IPS-18c (cell line): ENCODE data around the gene SLC22A24.
"Not testable (repeated sequence)": the region's sequence is repeated elsewhere in the genome, so short reads cannot be mapped to it uniquely, and the experiment has no call there.

ENCODE experiments used
- H3K4me3 ChIP-seq: 2 replicates; pipeline ENCODE4 v1.7.0; 2013; ENCODE audit warnings: low read depth, mild to moderate bottlenecking, low read length, moderate library complexity; ENCODE audit not compliant: insufficient read depth
- H3K9me3 ChIP-seq: one replicate; pipeline ENCODE4 v1.6.1; 2013; ENCODE audit warnings: mild to moderate bottlenecking, low read length, moderate library complexity; ENCODE audit not compliant: control insufficient read depth, insufficient read depth

Gene SLC22A24, protein sequence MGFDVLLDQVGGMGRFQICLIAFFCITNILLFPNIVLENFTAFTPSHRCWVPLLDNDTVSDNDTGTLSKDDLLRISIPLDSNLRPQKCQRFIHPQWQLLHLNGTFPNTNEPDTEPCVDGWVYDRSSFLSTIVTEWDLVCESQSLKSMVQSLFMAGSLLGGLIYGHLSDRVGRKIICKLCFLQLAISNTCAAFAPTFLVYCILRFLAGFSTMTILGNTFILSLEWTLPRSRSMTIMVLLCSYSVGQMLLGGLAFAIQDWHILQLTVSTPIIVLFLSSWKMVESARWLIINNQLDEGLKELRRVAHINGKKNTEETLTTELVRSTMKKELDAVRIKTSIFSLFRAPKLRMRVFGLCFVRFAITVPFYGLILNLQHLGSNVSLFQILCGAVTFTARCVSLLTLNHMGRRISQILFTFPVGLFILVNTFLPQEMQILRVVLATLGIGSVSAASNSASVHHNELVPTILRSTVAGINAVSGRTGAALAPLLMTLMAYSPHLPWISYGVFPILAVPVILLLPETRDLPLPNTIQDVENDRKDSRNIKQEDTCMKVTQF

DNA sequence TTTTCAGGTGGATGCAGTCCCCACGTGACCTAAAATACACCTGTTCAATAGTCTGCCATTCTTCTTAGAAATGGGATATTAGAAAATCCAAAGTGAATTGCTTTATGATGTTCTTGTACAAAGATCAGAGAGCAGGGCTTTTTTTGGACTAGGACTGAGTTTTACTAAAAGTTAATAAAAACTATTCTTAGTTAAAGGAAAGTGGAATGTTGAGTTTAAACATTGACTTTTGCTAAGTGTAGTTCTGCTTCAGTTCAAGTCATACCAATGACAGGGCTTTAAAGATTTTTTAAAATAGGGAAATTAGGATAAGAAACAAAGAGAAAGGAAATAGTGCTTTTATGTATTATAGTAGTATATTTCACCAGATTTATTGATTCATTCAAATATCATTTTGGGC is at the start of gene SLC22A24:
Gene SLC22A24 (minus strand): TSS at position 101 of the 400 bp plus-strand sequence. CDS start 442 bp downstream, outside the sequence.
- no peaks in the 10 kb centered on the region for H3K9me3 ChIP-seq
- no peak within 1 kb of the TSS for H3K4me3 ChIP-seq

DNA sequence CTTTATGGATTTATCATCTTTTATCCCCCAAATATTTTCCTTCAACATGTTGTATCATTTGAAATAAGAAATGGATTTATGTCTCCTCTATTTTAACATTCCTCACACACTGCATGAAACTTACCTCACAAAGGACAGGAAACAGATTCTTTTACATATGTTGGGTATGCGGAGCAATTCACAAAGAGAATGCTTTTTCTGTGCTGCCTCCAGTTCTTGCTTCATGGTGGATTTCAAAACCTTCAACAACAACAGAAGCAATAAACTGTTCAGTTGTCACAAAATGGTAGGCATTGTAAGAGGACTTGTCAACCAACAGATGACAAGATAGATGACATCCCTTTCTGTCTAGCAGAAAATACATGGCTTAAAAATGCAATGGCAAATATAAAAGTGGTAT is 36.5 kb upstream of the SLC22A24 start:
- H3K4me3 ChIP-seq = no peak overlapping the region
- no peaks in the 10 kb centered on the region for H3K9me3 ChIP-seq

DNA sequence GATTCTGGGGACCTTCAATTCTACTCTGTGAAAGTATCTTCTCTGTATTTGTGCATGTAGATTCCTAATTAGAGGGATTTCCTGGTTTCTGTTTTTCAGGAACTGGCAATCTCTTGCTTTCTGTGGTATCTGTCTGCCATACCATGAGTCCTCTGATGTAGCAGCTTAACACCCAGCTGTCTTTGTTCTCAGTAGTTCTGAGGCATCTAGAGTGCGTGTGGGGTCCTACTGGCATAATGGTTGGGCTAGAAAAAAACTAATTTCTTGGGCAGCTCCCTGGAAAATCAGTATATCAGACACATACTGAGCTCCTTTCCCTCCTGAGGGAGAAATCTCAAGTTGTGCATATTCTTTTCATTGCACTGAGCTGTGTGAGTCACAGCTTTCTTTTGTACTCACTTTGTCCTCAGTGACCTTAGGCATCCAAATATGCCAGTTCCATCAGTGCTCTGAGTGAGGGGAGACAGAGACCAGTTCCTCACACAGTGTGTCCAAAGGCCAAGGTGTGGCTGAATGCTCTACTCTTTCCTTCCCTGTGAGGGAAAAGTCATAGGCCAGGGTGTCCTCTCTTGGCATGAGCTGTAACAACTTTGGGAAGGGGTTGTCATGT is 35.5 kb upstream of the SLC22A24 start:
- Histone ChIP-seq H3K4me3 (no peak overlapping the region), H3K9me3 (no peaks in the 10 kb centered on the region)

DNA sequence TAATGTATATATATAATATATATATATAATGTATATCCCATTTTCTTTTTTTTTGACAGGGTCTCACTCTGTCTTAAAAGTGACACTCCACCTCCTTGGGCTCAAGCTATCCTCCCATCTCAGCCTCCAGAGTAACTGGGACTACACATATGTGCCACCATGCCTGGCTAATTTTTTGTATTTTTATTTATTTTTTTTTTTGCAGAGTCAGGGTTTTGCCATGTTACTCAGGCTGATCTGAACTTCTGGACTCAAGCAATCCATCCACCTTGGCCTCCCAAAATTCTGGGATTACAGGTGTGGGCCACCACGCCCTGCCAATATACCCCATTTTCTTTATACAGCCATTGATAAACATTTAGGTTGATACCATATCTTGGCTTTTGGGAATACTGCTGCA is 33.9 kb upstream of the SLC22A24 start:
- no peak overlapping the region for H3K4me3 ChIP-seq
- no peaks in the 10 kb centered on the region for H3K9me3 ChIP-seq

DNA sequence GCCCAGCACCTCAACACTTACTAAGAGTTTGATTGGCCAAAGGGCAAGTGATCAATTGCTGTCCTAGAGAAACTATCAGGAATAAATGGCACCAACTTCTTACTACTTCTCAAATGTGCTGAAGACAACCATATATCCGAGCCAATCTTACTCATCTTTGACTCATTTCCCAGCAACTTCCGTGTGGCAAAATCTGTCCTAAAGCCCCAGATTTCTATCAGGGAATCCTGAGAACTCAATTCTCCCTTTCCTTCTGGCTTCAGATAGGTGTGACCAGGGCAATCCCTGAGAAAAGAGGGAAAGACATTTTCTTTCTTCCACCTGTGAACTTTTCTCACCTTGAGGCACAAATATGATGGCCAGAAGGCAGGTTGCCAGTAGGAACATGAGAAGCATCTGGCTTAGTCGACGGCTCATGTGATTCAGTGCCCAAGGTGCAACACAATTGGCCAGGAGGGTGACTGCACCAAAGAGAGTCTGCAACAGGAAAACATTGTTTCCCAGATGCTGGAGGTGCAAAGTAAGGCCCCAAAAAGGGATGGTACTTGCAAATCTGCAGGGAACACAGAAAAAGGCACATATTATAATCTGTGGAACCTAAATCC is 21.8 kb upstream of the SLC22A24 start:
- Histone ChIP-seq H3K9me3 (no peaks in the 10 kb centered on the region), H3K4me3 (no peak overlapping the region)

DNA sequence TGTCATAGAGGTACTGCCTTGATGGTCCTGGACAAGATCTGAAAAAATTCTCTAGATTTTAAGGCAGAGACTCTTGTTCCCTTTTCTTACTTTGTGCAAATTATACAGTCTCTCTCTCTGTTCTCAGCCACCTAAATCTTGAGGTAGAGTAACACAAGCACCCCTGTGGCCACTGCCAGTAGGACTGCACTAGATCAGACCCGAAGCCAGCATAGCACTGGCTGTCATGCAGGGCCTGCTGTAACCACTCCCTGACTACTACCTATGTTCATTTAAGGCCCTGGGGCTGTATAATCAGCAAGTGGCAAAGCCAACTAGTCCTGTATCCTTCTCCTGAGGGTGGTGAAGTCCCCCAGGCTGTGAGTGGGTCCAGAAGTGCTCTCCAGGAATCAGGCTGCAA is 11.8 kb upstream of the SLC22A24 start:
- no peak overlapping the region for H3K4me3 ChIP-seq
- no peaks in the 10 kb centered on the region for H3K9me3 ChIP-seq

DNA sequence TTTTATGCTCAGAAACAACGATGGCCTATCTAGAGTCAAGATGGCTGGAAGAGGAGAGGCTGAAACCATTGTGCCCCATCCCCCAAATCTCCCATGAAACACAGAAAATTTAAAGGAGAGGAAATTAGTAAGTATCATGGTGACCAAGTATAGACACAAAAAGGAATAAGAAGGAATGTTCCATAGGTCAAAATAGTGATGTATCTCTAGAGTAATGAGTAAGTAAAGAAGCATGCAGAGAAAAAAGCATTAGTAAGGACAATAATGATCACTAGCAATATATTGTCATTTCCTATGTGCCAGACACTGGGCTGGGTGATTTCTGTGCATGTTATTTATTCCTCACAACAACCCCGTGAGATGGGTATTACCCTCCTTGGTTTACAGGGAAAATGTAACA is 2.6 kb upstream of the SLC22A24 start:
- no peak overlapping the region for H3K4me3 ChIP-seq
- no peaks in the 10 kb centered on the region for H3K9me3 ChIP-seq

DNA sequence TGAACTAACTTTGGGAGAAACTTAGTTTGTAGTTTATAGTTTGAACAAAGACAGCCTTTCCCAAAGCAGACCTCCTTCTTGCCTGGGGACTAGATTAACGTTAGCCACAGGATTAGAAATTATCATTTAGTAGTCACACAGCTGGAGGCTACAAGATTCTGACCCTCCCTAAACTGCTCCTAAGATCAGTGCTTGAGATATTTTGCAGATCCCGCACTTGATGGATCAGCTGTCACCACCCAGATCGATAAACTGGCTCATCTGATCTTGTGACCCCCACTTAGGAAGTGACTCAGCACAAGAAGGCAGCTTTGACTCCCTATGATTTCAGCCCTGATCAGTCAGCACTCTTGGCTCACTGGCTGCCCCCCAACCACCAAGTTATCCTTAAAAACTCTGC is 1.6 kb downstream of the SLC22A24 start:
- Histone ChIP-seq H3K4me3 (no peak overlapping the region), H3K9me3 (peaks cover 3% of the 10 kb centered on the region)

DNA sequence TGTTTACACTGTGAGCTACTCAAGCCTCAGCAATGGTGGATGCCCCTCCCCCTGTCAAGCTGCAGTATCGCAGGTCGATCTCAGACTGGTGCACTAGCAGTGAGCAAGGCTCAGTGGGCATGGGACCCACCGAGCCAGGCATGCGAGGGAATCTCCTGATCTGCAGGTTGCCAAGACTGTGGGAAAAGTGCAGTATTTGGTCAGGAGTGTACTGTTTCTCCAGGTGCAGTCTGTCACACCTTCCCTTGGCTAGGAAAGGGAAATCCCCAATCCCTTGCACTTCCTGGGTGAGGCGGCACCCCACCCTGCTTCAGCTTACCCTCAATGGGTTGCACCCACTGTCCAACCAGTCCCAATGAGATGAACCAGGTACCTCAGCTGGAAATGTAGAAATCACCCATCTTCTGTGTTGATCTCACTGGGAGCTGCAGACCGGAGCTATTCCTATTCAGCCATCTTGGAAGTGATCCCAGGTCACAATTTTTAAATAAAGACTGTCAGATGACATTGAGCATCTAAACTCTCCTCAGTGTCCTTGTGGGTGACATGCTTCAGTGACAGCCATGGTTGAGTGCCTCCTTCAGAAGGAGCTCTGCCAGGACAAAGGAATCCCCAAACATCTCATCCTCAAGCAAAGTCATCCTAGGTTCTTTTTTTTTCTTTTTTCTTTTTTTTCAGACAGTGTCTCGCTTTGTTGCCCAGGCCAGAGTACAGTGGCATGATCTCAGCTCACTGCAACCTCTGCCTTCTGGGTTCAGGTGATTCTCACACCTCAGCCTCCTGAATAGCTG is 10.8 kb downstream of the SLC22A24 start:
- H3K4me3 ChIP-seq = no peak overlapping the region
- H3K9me3 ChIP-seq = peaks cover 4% of the 10 kb centered on the region

DNA sequence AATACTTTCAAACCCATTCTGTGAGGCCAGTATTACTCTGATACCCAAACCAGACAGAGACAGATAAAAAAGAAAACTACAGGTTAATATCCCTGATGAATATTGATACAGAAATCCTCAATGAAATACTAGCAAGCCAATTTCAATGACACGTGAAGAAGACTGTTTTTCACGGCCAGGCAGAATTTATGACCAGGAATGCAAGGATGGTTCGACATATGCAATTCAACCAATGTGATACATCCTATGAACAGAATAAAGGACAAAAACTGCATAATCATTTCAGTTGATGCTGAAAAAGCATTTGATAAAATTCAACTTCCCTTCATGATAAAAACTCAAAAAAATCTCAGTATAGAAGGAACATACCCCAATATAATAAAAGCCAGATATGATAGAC is 44.5 kb downstream of the SLC22A24 start:
- Histone ChIP-seq H3K9me3 (no peaks in the 10 kb centered on the region), H3K4me3 (no peak overlapping the region)

DNA sequence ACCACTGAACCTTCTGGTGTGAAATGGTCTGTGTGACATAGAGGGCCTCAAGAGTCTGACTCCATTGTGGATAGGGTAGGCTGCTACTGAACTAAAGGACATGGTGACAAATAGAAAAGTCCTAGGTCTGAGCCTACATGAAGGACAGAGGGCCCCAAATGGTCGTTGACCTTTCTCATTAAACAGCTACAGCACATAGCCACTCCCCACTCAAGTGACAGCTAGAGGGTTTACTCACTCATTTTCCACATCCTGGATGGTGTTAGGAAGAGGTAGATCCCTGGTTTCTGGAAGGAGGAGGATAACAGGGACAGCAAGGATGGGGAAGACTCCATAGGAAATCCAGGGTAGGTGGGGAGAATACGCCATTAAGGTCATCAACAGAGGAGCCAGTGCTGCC is 63.3 kb downstream of the SLC22A24 start:
- peaks cover 5% of the 10 kb centered on the region for H3K9me3 ChIP-seq
- H3K4me3 ChIP-seq = no peak overlapping the region

DNA sequence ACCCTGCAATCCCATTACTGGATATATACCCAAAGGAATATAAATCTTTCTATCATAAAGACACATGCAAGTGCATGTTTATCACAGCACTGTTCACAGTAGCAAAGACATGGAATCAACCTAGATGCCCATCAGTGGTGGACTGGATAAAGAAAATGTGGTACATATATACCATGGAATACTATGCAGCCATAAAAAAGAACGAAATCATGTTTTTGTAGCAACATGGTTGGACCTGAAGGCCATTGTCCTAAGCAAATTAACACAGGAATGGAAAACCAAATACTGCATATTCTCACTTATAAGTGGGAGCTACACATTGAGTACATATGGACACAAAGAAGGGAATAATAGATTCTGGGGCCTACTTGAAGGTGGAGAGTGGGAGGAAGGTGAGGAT is 97.8 kb downstream of the SLC22A24 start:
- not testable (repeated sequence) for H3K4me3 ChIP-seq, H3K9me3 ChIP-seq

DNA sequence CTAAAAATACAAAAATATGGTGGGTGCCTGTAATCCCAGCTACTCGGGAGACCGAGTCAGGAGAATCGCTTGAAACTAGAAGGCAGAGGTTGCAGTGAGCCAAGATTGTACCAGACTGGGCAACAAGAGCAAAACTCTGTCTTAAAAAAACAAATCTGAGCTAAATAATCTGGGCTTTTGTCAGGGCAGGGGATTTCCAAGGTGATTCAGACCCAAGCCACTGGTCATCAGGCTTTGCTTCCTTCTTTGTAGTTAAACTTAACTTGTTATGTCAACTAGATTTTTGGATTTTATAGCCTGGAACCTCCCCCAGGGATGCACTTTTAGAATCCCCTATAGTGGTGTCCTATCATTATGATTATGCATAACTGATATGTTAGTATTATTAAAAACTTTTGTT is 101.4 kb downstream of the SLC22A24 start:
- no peak overlapping the region for H3K4me3 ChIP-seq
- no peaks in the 10 kb centered on the region for H3K9me3 ChIP-seq

DNA sequence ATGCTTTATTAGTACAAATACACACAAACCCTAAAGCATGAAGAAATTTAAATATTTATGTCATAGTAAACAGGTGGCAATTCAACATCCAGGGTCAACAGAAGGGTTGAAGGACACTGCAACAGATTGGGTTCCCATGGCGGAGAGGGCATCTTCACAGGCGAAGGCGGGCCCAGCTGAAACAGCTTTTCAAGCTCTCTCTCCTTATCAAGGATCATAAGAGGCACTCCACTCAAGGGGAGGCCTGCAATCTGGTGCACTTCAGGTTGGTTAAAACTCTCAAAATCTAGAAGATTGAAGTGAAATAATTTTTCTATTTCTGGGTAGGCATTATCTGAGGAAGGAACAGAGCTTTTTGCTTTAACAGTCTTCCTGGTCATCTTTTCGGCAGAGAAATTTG is 111.6 kb downstream of the SLC22A24 start:
- H3K9me3 ChIP-seq = no peaks in the 10 kb centered on the region
- H3K4me3 ChIP-seq = no peak overlapping the region
